Hepatocyte (in vitro differentiated cells): ENCODE data around the gene PAK1. TPM values are rescaled to one million over a fixed set of nuclear protein-coding genes. Genes with fewer than 3 reads are reported as not detected.

ENCODE experiments used
- DNase-seq: peaks from one replicate; pipeline ENCODE4 v3.0.0-alpha.2; 2016; ENCODE audit warnings: low spot score
- H2AFZ ChIP-seq: fragments of 200-600 bp; sonication (generic); 2 replicates; pipeline ENCODE4 v1.6.0; 2016; ENCODE audit warnings: antibody characterized with exemption, mild to moderate bottlenecking
- H3K27ac ChIP-seq: fragments of 200-600 bp; sonication (generic); 2 replicates; pipeline ENCODE4 v1.5.1; 2016; ENCODE audit warnings: mild to moderate bottlenecking
- H3K27me3 ChIP-seq: fragments of 200-600 bp; sonication (generic); 2 replicates; pipeline ENCODE4 v1.6.1; 2016
- H3K36me3 ChIP-seq: fragments of 200-600 bp; sonication (generic); replicated peaks from 2 replicates; pipeline ENCODE4 v1.5.1; 2016; ENCODE audit warnings: low read depth; ENCODE audit not compliant: insufficient read depth
- H3K4me1 ChIP-seq: fragments of 200-600 bp; sonication (generic); 2 replicates; pipeline ENCODE4 v1.5.1; 2016; ENCODE audit warnings: mild to moderate bottlenecking, moderate library complexity; ENCODE audit not compliant: insufficient read depth
- H3K4me2 ChIP-seq: fragments of 200-600 bp; sonication (generic); 2 replicates; pipeline ENCODE4 v1.6.0; 2016
- H3K4me3 ChIP-seq: fragments of 200-600 bp; sonication (generic); 2 replicates; pipeline ENCODE4 v1.5.1; 2016; ENCODE audit warnings: mild to moderate bottlenecking
- H3K79me2 ChIP-seq: fragments of 200-600 bp; sonication (generic); 2 replicates; pipeline ENCODE4 v1.6.0; 2017; ENCODE audit warnings: mild to moderate bottlenecking
- H3K9me2 ChIP-seq: fragments of 200-600 bp; sonication (generic); replicated peaks from 2 replicates; pipeline ENCODE4 v1.6.0; 2017; ENCODE audit warnings: mild to moderate bottlenecking; ENCODE audit not compliant: insufficient read depth
- H3K9me3 ChIP-seq: fragments of 200-600 bp; sonication (generic); 2 replicates; pipeline ENCODE4 v1.5.1; 2016; ENCODE audit warnings: low read depth, mild to moderate bottlenecking
- H4K20me1 ChIP-seq: fragments of 200-600 bp; sonication (generic); 2 replicates; pipeline ENCODE4 v1.6.0; 2016; ENCODE audit warnings: mild to moderate bottlenecking; ENCODE audit not compliant: insufficient read depth, poor library complexity, severe bottlenecking
- CTCF ChIP-seq: fragments of 200-600 bp; sonication (generic); IDR thresholded peaks from 2 replicates; pipeline ENCODE4 v1.5.1; 2016; ENCODE audit warnings: antibody characterized with exemption, mild to moderate bottlenecking; ENCODE audit not compliant: poor library complexity
- EZH2 ChIP-seq: fragments of 200-600 bp; sonication (generic); IDR thresholded peaks from 2 replicates; pipeline ENCODE4 v1.6.1; 2016; ENCODE audit warnings: antibody characterized with exemption, mild to moderate bottlenecking, borderline replicate concordance
- EZH2phosphoT487 ChIP-seq: fragments of 200-600 bp; sonication (generic); IDR thresholded peaks from one replicate; pipeline ENCODE4 v1.6.1; 2018; ENCODE audit warnings: antibody characterized with exemption, mild to moderate bottlenecking, low read depth, moderate library complexity; ENCODE audit not compliant: unreplicated experiment, severe bottlenecking
- WGBS: methylation state at CpG from one replicate; pipeline ENCODE4 v1.1.6; 2016; ENCODE audit warnings: low lambda C conversion rate; ENCODE audit errors: missing lambda C conversion rate; 5-methylcytosine and 5-hydroxymethylcytosine counted together
- polyA plus RNA-seq: library from polyadenylated mRNA; unstranded; fragments of >200 nt; fragmentation: Nextera tagmentation; extraction: Ambion mirVana; gene quantifications from 2 replicates; pipeline ENCODE4 v1.2.1, GENCODE V29; 2016
- total RNA-seq: library from RNA; depleted of rRNA; stranded (reverse); fragments of >200 nt; gene quantifications from 2 replicates; pipeline ENCODE4 v1.2.3, GENCODE V29; 2014

Gene PAK1
- total and polyA plus RNA-seq, 2 experiments from 2014 or later: 30.3 to 62.0 TPM

- no peaks in the 10 kb centered on the region for H4K20me1 ChIP-seq
- no peak overlapping the region for H2AFZ ChIP-seq
- no peaks in the 10 kb centered on the region for H3K9me2 ChIP-seq
- no peak overlapping the region for H3K4me3 ChIP-seq
- no peaks in the 10 kb centered on the region for H3K9me3 ChIP-seq
- no peaks in the 10 kb centered on the region for H3K36me3 ChIP-seq
- WGBS: 68% methylated on average over 4 of the region's 4 CpGs
- H3K4me2 ChIP-seq: no peak overlapping the region
- no peak overlapping the region for H3K27ac ChIP-seq
- no peaks in the 10 kb centered on the region for H3K27me3 ChIP-seq
- no peak for DNase-seq
- TF ChIP-seq EZH2: no peak
- TF ChIP-seq CTCF: no peak
- no peak for TF ChIP-seq EZH2phosphoT487
- H3K79me2 ChIP-seq: no peaks in the 10 kb centered on the region
- no peaks in the 10 kb centered on the region for H3K4me1 ChIP-seq
Measured at GRCh38 chr11:77502346-77502905, 28.5 kb upstream of the PAK1 start.

GRCh38 chr11:77501758-77502157 lies 27.9 kb upstream of the PAK1 start:
- DNase-seq: no peak
- Histone ChIP-seq H3K27me3 (no peaks in the 10 kb centered on the region), H3K36me3 (no peaks in the 10 kb centered on the region), H3K79me2 (no peaks in the 10 kb centered on the region), H3K9me2 (no peaks in the 10 kb centered on the region), H4K20me1 (no peaks in the 10 kb centered on the region), H3K4me3 (no peak overlapping the region), H3K4me1 (no peaks in the 10 kb centered on the region), H3K27ac (no peak overlapping the region), H3K4me2 (no peak overlapping the region), H3K9me3 (no peaks in the 10 kb centered on the region), H2AFZ (no peak overlapping the region)
- WGBS: 66% methylated on average over 2 of the region's 2 CpGs
- TF ChIP-seq EZH2 (no peak), CTCF (no peak), EZH2phosphoT487 (no peak)

GRCh38 chr11:77497368-77497767 lies 23.5 kb upstream of the PAK1 start:
- Histone ChIP-seq H3K27me3 (no peaks in the 10 kb centered on the region), H4K20me1 (no peaks in the 10 kb centered on the region), H3K27ac (no peak overlapping the region), H3K36me3 (no peaks in the 10 kb centered on the region), H3K4me1 (no peaks in the 10 kb centered on the region), H3K9me3 (no peaks in the 10 kb centered on the region), H3K4me2 (no peak overlapping the region), H3K4me3 (no peak overlapping the region), H2AFZ (no peak overlapping the region), H3K9me2 (no peaks in the 10 kb centered on the region), H3K79me2 (no peaks in the 10 kb centered on the region)
- no peak for DNase-seq
- TF ChIP-seq EZH2phosphoT487: no peak
- no peak for TF ChIP-seq EZH2
- no peak for TF ChIP-seq CTCF
- 81% methylated on average over 1 of the region's 1 CpG for WGBS
